HepG2 (cell line): ENCODE data around the gene VPS4B.

Source experiments
- CREB3 ChIP-seq: sonication (generic); formaldehyde crosslinking; IDR thresholded peaks from 2 replicates; pipeline ENCODE4 v1.5.0; 2020; ENCODE audit warnings: missing genetic modification reagents
- CTCF ChIP-seq: sonication (generic); formaldehyde crosslinking; IDR thresholded peaks from 2 replicates; pipeline ENCODE4 v1.5.0; 2020; ENCODE audit warnings: mild to moderate bottlenecking, missing genetic modification reagents, moderate library complexity
- ESRRA ChIP-seq: sonication (generic); formaldehyde crosslinking; IDR thresholded peaks from 2 replicates; pipeline ENCODE4 v1.5.1; 2020; ENCODE audit warnings: mild to moderate bottlenecking, low read depth, missing genetic modification reagents
- ETV6 ChIP-seq: sonication (generic); formaldehyde crosslinking; conservative IDR thresholded peaks from 2 replicates; pipeline ENCODE4 v1.4.0; 2020; ENCODE audit warnings: missing genetic modification reagents
- EZH2 ChIP-seq: conservative IDR thresholded peaks from 2 replicates; pipeline ENCODE4 v1.6.1; 2012; ENCODE audit warnings: mild to moderate bottlenecking, low read depth, low read length, moderate library complexity
- FOXA3 ChIP-seq: IDR thresholded peaks from 2 replicates; pipeline ENCODE4 v1.6.1; 2016; ENCODE audit warnings: missing genetic modification reagents, missing compliant biosample characterization
- MYNN ChIP-seq: sonication (generic); formaldehyde crosslinking; IDR thresholded peaks from 2 replicates; pipeline ENCODE4 v1.4.0; 2020; ENCODE audit warnings: mild to moderate bottlenecking, low read depth, missing genetic modification reagents
- POLR2AphosphoS2 ChIP-seq: IDR thresholded peaks from 2 replicates; pipeline ENCODE4 v1.6.1; 2011; ENCODE audit warnings: low read depth, low read length, improper control_type of control experiment

- TF ChIP-seq CTCF (CRISPR knock-in tag) (no peak), ETV6 (CRISPR knock-in tag) (no peak), MYNN (CRISPR knock-in tag) (no peak), CREB3 (CRISPR knock-in tag) (no peak), EZH2 (no peak), FOXA3 (CRISPR knock-in tag) (no peak), ESRRA (CRISPR knock-in tag) (no peak), POLR2AphosphoS2 (no peak)
Measured at GRCh38 chr18:63431180-63431579, 8.9 kb upstream of the VPS4B start.
